OCI-LY7 (cell line): ENCODE results near the gene TFEB. TPM values are rescaled to one million over a fixed set of nuclear protein-coding genes. Genes with fewer than 3 reads are reported as not detected.

ENCODE experiments used
- BruUV-seq: library from RNA; stranded (reverse); fragments of 400-500 nt; replicated peaks from 2 replicates; lab custom pipeline; 2021; lab: Mats Ljungman, UMichigan
- CTCF ChIA-PET: fragments of 300-600 bp; sonication (Branson Sonifier 250); formaldehyde crosslinking; loops from one replicate; lab custom pipeline; 2022; ENCODE audit warnings: antibody characterized with exemption; ENCODE audit not compliant: unreplicated experiment; lab: Charles Lee
- POLR2A ChIA-PET: fragments of 300-600 bp; sonication (Branson Sonifier 250); formaldehyde crosslinking; loops from one replicate; lab custom pipeline; 2022; ENCODE audit warnings: antibody characterized with exemption; lab: Charles Lee
- DNase-seq: peaks from one replicate; pipeline ENCODE4 v3.0.0-alpha.2; 2015; ENCODE audit warnings: low spot score
- H2AFZ ChIP-seq: fragments of 200-600 bp; sonication (generic), shearing (Covaris generic); 2 replicates; pipeline ENCODE4 v1.6.1; 2014; ENCODE audit warnings: mild to moderate bottlenecking, antibody characterized with exemption, low read length, moderate library complexity
- H3K27ac ChIP-seq: fragments of 200-600 bp; sonication (generic); 2 replicates; pipeline ENCODE4 v1.5.1; 2014; ENCODE audit warnings: mixed run types, low read depth, mild to moderate bottlenecking, moderate library complexity, low read length, inconsistent platforms; ENCODE audit not compliant: poor library complexity, severe bottlenecking
- H3K36me3 ChIP-seq: fragments of 200-600 bp; sonication (generic); 2 replicates; pipeline ENCODE4 v1.6.1; 2014; ENCODE audit warnings: mild to moderate bottlenecking, antibody characterized with exemption, low read length, moderate library complexity, mixed read lengths; ENCODE audit not compliant: insufficient read depth
- H3K4me1 ChIP-seq: fragments of 200-600 bp; sonication (generic); 2 replicates; pipeline ENCODE4 v1.5.1; 2014; ENCODE audit warnings: mild to moderate bottlenecking, low read length; ENCODE audit not compliant: insufficient read depth, poor library complexity, severe bottlenecking
- H3K4me2 ChIP-seq: fragments of 200-600 bp; sonication (generic); 2 replicates; pipeline ENCODE4 v1.6.1; 2014; ENCODE audit warnings: mild to moderate bottlenecking, low read length
- H3K4me3 ChIP-seq: fragments of 200-600 bp; sonication (generic); 2 replicates; pipeline ENCODE4 v1.5.1; 2014; ENCODE audit warnings: mild to moderate bottlenecking, low read depth, low read length; ENCODE audit not compliant: poor library complexity, severe bottlenecking
- H3K79me2 ChIP-seq: fragments of 200-600 bp; sonication (generic); 2 replicates; pipeline ENCODE4 v1.6.1; 2016; ENCODE audit warnings: low read depth, mild to moderate bottlenecking, low read length, moderate library complexity, mixed read lengths; ENCODE audit not compliant: insufficient read depth
- H3K9me2 ChIP-seq: fragments of 200-600 bp; sonication (generic); 2 replicates; pipeline ENCODE4 v1.6.1; 2016; ENCODE audit warnings: mild to moderate bottlenecking, low read length, mixed read lengths; ENCODE audit not compliant: insufficient read depth
- H3K9me3 ChIP-seq: fragments of 200-600 bp; sonication (generic); 2 replicates; pipeline ENCODE4 v1.6.1; 2014; ENCODE audit warnings: mild to moderate bottlenecking, mixed run types, low read length, mixed read lengths
- H4K20me1 ChIP-seq: fragments of 200-600 bp; sonication (generic); 2 replicates; pipeline ENCODE4 v1.6.1; 2014; ENCODE audit warnings: mild to moderate bottlenecking, antibody characterized with exemption, low read length, moderate library complexity, mixed read lengths; ENCODE audit not compliant: insufficient read depth
- EZH2phosphoT487 ChIP-seq: fragments of 200-600 bp; sonication (generic); IDR thresholded peaks from 2 replicates; pipeline ENCODE4 v1.6.1; 2018; ENCODE audit warnings: low read depth, borderline replicate concordance, mild to moderate bottlenecking, mixed run types, antibody characterized with exemption, low read length, moderate library complexity, mixed read lengths
- intact Hi-C: fragments of 100-400 bp; cut with micrococcal nuclease; formaldehyde crosslinking; loops from one replicate; pipeline ENCODE4 v1.10.0; 2022; ENCODE audit not compliant: unreplicated experiment
- total RNA-seq, 2 experiments: library from RNA; depleted of rRNA in 1 of 2; stranded (reverse); fragments of >200 nt in 1 of 2; shearing (Covaris generic) in 1 of 2; gene quantifications; 2 replicates each; pipeline ENCODE4 v1.2.3, GENCODE V29; 2014 to 2022
- TF ChIP-seq, protein P1 (sequence below): fragments of 200-600 bp; sonication (generic); conservative IDR thresholded peaks from 2 replicates; pipeline ENCODE4 v1.5.1; 2014; ENCODE audit warnings: mild to moderate bottlenecking, antibody characterized with exemption, low read length, moderate library complexity, mixed read lengths

Gene TFEB
- total RNA-seq, 2 experiments from 2014 or later = 36.8 to 60.0 TPM

DNA sequence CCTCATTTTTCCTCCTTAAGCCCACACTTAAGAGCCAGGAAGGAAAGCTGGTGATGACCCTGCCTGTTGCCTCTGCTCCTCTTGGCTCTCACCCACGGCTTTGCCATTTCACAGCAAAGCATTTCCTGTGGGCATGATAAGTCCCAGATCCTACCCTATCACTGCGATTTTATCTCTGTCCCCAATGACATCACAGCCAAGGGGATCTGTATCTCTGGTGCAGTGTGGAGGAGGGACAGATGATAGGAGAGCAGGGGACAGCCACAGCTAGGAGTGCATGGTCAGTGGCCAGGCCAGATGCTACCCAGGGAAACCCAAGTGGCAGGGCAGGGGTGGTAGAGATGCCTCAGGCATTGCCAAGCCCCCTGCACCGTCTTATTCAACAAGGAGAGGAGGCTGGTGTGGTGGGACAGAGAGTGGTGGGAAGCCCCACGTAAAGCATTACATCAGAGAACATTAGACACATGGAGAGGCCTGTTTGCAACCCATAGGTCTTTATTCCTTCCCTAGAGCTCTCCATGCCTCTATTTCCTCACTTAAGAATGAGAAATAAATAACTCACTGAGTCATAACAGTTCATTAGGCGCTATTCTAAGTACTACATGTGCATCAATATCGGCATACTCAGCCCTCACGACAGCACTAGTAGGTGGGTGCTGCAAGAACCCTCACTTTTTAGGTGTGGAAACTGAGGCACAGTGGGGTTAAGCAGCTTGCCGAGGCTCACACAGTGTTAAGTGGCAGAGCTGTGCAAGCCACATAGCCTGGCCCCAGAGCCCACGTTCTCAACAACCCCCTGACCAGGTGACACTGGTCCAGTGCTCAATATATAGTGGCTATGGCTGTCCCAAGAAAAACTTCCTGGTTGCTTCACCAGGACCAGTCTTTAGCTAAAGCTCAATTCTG lies 4.6 kb downstream of the TFEB start:
- H4K20me1 ChIP-seq = peaks cover 4% of the 10 kb centered on the region; the same call in 1 of the 2 replicates
- H3K4me2 ChIP-seq = peak overlapping the region; percentile 97
- H3K36me3 ChIP-seq = no peaks in the 10 kb centered on the region
- peaks cover 71% of the 10 kb centered on the region for H3K79me2 ChIP-seq
- no peaks in the 10 kb centered on the region for H3K9me3 ChIP-seq
- peak overlapping the region; percentile 91 for H3K4me3 ChIP-seq
- intact Hi-C loops = loop anchor here (1.0 to 5.0 kb wide), 4 partner anchors 7 to 722 kb away; partner anchors contain the start of genes NFYA, OARD1 and TRERF1
- H2AFZ ChIP-seq = no peak overlapping the region
- ChIA-PET POLR2A (interaction anchor here (0.6 to 8.3 kb wide), 5 partner anchors 11 to 316 kb away, joined by 3 to 118 read pairs (median 5); no protein-coding TSS in a partner anchor), CTCF (interaction anchor here (0.6 to 0.8 kb wide), 2 partner anchors 13 to 25 kb away, joined by 3 to 4 read pairs; no protein-coding TSS in a partner anchor)
- peaks cover 82% of the 10 kb centered on the region for H3K4me1 ChIP-seq
- H3K27ac ChIP-seq = peak overlapping the region; percentile 94
- no TSS peak for BruUV-seq
- no peak for DNase-seq
- no peak for TF ChIP-seq EZH2phosphoT487
- TF ChIP-seq, protein P1, sequence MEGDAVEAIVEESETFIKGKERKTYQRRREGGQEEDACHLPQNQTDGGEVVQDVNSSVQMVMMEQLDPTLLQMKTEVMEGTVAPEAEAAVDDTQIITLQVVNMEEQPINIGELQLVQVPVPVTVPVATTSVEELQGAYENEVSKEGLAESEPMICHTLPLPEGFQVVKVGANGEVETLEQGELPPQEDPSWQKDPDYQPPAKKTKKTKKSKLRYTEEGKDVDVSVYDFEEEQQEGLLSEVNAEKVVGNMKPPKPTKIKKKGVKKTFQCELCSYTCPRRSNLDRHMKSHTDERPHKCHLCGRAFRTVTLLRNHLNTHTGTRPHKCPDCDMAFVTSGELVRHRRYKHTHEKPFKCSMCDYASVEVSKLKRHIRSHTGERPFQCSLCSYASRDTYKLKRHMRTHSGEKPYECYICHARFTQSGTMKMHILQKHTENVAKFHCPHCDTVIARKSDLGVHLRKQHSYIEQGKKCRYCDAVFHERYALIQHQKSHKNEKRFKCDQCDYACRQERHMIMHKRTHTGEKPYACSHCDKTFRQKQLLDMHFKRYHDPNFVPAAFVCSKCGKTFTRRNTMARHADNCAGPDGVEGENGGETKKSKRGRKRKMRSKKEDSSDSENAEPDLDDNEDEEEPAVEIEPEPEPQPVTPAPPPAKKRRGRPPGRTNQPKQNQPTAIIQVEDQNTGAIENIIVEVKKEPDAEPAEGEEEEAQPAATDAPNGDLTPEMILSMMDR = no peak
- no peaks in the 10 kb centered on the region for H3K9me2 ChIP-seq

DNA sequence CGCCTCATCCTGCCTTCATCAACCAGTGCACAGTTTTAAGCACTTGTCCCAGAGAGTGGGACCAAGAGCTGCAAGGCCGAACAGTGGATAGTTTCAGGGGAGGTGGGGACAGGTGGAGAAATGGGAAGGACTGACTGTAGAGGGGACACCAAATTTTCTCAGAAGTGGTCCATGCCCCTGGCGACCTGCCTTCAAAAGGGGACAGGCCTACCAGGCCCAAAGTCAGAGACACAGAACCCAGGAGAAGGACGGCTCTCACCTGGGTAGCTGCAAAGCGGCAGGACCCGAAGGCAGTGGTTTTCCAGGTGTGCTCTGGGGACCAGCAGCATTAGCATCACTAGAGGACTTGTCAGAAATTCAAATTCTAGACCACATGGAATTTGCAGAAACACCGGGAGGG lies 5.8 kb downstream of the TFEB start:
- Histone ChIP-seq H2AFZ (no peak overlapping the region), H3K27ac (peak overlapping the region; percentile 94), H3K4me1 (peaks cover 92% of the 10 kb centered on the region), H3K4me3 (peak overlapping the region; percentile 91), H3K4me2 (peak overlapping the region; percentile 97), H3K9me2 (no peaks in the 10 kb centered on the region), H3K79me2 (peaks cover 83% of the 10 kb centered on the region), H3K9me3 (no peaks in the 10 kb centered on the region), H4K20me1 (peaks cover 4% of the 10 kb centered on the region; the same call in 1 of the 2 replicates), H3K36me3 (no peaks in the 10 kb centered on the region)
- ChIA-PET POLR2A (interaction anchor here (0.6 to 8.3 kb wide), 2 partner anchors 24 to 82 kb away, joined by 3 to 118 read pairs; no protein-coding TSS in a partner anchor), CTCF (interaction anchor here (0.5 kb wide), 1 partner anchor 505 kb away, joined by 3 read pairs; no protein-coding TSS in a partner anchor)
- TF ChIP-seq, protein P1 = no peak
- TF ChIP-seq EZH2phosphoT487 = no peak
- no peak for DNase-seq
- no TSS peak for BruUV-seq
- intact Hi-C loops = loop anchor here (5.0 to 10.0 kb wide), 4 partner anchors 32 to 1015 kb away; partner anchors contain the start of genes NFYA, OARD1, TBCC and TRERF1
